PC-3 (cell line): ENCODE measurements around the gene TSHZ3. TPM values are rescaled to one million over a fixed set of nuclear protein-coding genes. Genes with fewer than 3 reads are reported as not detected.

Source experiments
- ATAC-seq: fragments of 200-7000 bp; cut with Tn5 transposase; 2 replicates; pipeline ENCODE4 v1.9.1; 2020; ENCODE audit warnings: mild to moderate bottlenecking, moderate library complexity
- BruUV-seq: library from RNA; stranded (reverse); fragments of 400-500 nt; replicated peaks from 2 replicates; lab custom pipeline; 2021; lab: Mats Ljungman, UMichigan
- CTCF ChIA-PET: fragments of 300-600 bp; sonication (Branson Sonifier 250); formaldehyde crosslinking; loops from one replicate; lab custom pipeline; 2022; ENCODE audit warnings: antibody characterized with exemption; lab: Charles Lee
- POLR2A ChIA-PET: fragments of 300-600 bp; sonication (Branson Sonifier 250); formaldehyde crosslinking; loops from one replicate; lab custom pipeline; 2022; ENCODE audit warnings: antibody characterized with exemption; ENCODE audit not compliant: unreplicated experiment; lab: Charles Lee
- DNase-seq: peaks from one replicate; pipeline ENCODE4 v3.0.0-alpha.2; 2015
- H2AFZ ChIP-seq: fragments of 300-600 bp; sonication (generic); 2 replicates; pipeline ENCODE4 v1.6.0; 2016; ENCODE audit warnings: antibody characterized with exemption, low read length
- H3F3A ChIP-seq: fragments of 300-600 bp; sonication (generic); one replicate; pipeline ENCODE4 v1.6.0; 2017; ENCODE audit warnings: antibody characterized with exemption, low read length, control low read depth, mild to moderate bottlenecking; ENCODE audit not compliant: unreplicated experiment
- H3K27ac ChIP-seq: fragments of 300-600 bp; sonication (generic); 2 replicates; pipeline ENCODE4 v1.5.1; 2016; ENCODE audit warnings: mild to moderate bottlenecking, low read length
- H3K27me3 ChIP-seq: fragments of 300-600 bp; sonication (generic); 2 replicates; pipeline ENCODE4 v1.6.1; 2016; ENCODE audit warnings: low read length, mixed read lengths
- H3K36me3 ChIP-seq: fragments of 300-600 bp; sonication (generic); 2 replicates; pipeline ENCODE4 v1.6.1; 2016; ENCODE audit warnings: low read depth, mixed run types, low read length, mixed read lengths
- H3K4me1 ChIP-seq: fragments of 300-600 bp; sonication (generic); 2 replicates; pipeline ENCODE4 v1.5.1; 2016; ENCODE audit warnings: low read length; ENCODE audit not compliant: insufficient read depth
- H3K4me2 ChIP-seq: fragments of 300-600 bp; sonication (generic); 2 replicates; pipeline ENCODE4 v1.6.0; 2016; ENCODE audit warnings: low read length
- H3K4me3 ChIP-seq: fragments of 300-600 bp; sonication (generic); 2 replicates; pipeline ENCODE4 v1.5.1; 2016; ENCODE audit warnings: mild to moderate bottlenecking, low read length, mixed read lengths
- H3K79me2 ChIP-seq: fragments of 300-600 bp; sonication (generic); 2 replicates; pipeline ENCODE4 v1.6.1; 2017; ENCODE audit warnings: low read length, mixed read lengths
- H3K9ac ChIP-seq: fragments of 300-600 bp; sonication (generic); 2 replicates; pipeline ENCODE4 v1.6.0; 2016; ENCODE audit warnings: mild to moderate bottlenecking, low read length
- H3K9me2 ChIP-seq: fragments of 300-600 bp; sonication (generic); replicated peaks from 2 replicates; pipeline ENCODE4 v1.6.1; 2016; ENCODE audit warnings: mixed run types, low read length, mixed read lengths
- H3K9me3 ChIP-seq: fragments of 300-600 bp; sonication (generic); 2 replicates; pipeline ENCODE4 v1.6.1; 2016; ENCODE audit warnings: low read length, mixed read lengths
- H4K20me1 ChIP-seq: fragments of 300-600 bp; sonication (generic); 2 replicates; pipeline ENCODE4 v1.6.1; 2016; ENCODE audit warnings: low read length, mixed read lengths
- EZH2 ChIP-seq: fragments of 300-600 bp; sonication (generic); IDR thresholded peaks from one replicate; pipeline ENCODE4 v1.6.1; 2017; ENCODE audit warnings: antibody characterized with exemption, mild to moderate bottlenecking, low read length; ENCODE audit not compliant: unreplicated experiment
- EZH2phosphoT487 ChIP-seq: fragments of 300-600 bp; sonication (generic); IDR thresholded peaks from 2 replicates; pipeline ENCODE4 v1.6.1; 2018; ENCODE audit warnings: mild to moderate bottlenecking, antibody characterized with exemption, low read length, borderline replicate concordance
- intact Hi-C: fragments of 100-400 bp; cut with micrococcal nuclease; formaldehyde crosslinking; loops from 2 replicates; pipeline ENCODE4 v1.9.0; 2023
- total RNA-seq: library from RNA; depleted of rRNA; stranded (reverse); fragments of >200 nt; gene quantifications from 2 replicates; pipeline ENCODE4 v1.2.3, GENCODE V29; 2014
- TF ChIP-seq, protein P1 (sequence below): fragments of 300-600 bp; sonication (generic); conservative IDR thresholded peaks from 2 replicates; pipeline ENCODE4 v1.5.1; 2017; ENCODE audit warnings: antibody characterized with exemption, low read depth, mild to moderate bottlenecking, low read length

The TSHZ3 gene
- total RNA-seq, 1 experiment from 2014 or later, result 0.18 TPM

DNA sequence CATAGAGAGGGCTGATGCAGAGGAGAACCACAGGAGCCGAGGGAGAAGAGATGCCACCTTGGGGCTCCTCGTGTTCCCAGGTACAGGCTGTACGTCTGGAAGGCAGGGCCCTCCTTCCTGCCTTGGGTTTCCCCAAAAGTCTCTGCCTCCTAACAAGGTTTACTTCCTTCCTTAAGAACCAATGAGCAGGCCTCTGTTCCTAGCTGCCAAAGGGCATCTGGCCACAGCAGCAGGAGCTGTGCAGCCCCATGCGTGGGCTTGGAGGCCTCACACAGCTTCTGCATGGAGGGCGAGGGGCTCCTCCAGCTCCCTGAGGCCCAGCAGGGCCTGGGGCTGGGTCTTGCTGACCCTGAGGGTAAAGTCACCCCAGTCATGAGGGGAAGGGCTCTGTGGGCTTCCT is 40.6 kb upstream of the TSHZ3 start:
- ATAC-seq (no peak), DNase-seq (no peak)
- Histone ChIP-seq H3K79me2 (no peaks in the 10 kb centered on the region), H3K9me2 (no peaks in the 10 kb centered on the region), H3K9ac (no peak overlapping the region), H3K4me2 (no peak overlapping the region), H2AFZ (no peak overlapping the region), H3K27ac (no peak overlapping the region), H3K9me3 (no peaks in the 10 kb centered on the region), H3K27me3 (no peaks in the 10 kb centered on the region), H4K20me1 (no peaks in the 10 kb centered on the region), H3K4me1 (no peaks in the 10 kb centered on the region), H3K36me3 (no peaks in the 10 kb centered on the region), H3F3A (no peaks in the 10 kb centered on the region), H3K4me3 (no peak overlapping the region)
- ChIA-PET POLR2A (no interaction called here), CTCF (no interaction called here)
- intact Hi-C loops, result no loop called here
- no peak for TF ChIP-seq EZH2phosphoT487
- no peak for TF ChIP-seq EZH2
- TF ChIP-seq, protein P1, sequence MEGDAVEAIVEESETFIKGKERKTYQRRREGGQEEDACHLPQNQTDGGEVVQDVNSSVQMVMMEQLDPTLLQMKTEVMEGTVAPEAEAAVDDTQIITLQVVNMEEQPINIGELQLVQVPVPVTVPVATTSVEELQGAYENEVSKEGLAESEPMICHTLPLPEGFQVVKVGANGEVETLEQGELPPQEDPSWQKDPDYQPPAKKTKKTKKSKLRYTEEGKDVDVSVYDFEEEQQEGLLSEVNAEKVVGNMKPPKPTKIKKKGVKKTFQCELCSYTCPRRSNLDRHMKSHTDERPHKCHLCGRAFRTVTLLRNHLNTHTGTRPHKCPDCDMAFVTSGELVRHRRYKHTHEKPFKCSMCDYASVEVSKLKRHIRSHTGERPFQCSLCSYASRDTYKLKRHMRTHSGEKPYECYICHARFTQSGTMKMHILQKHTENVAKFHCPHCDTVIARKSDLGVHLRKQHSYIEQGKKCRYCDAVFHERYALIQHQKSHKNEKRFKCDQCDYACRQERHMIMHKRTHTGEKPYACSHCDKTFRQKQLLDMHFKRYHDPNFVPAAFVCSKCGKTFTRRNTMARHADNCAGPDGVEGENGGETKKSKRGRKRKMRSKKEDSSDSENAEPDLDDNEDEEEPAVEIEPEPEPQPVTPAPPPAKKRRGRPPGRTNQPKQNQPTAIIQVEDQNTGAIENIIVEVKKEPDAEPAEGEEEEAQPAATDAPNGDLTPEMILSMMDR, result no peak
- BruUV-seq, result no TSS peak

DNA sequence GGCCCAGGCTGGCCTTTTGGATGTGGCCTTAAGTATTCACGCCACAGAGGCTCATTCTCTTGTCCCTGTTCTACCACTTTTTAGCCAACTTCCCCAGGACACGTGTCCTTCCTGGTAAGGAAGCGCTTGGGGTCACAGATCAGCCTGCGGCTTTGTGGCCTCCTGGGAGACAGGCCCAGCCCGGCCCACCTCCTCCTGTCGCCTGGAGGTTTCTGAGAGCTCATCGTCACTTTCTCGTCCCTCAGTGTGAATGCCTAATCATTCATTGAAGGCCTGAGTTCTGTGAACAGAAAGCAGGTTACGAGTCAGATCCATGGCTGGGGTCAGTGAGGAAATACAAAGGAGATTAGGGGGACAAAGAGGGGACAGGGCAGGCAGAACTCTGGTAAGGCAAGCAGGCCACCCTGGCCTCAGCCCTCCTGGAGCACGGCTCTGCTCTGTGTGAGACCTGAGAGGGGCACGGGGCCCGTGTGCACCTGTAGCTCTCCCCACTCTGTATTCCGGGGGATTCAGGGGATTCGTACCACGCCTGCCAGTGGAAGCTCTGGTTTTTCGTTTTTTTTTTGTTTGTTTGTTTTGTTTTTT is 38.6 kb upstream of the TSHZ3 start:
- H3F3A ChIP-seq, result no peaks in the 10 kb centered on the region
- H3K79me2 ChIP-seq, result no peaks in the 10 kb centered on the region
- H3K9me3 ChIP-seq, result no peaks in the 10 kb centered on the region
- CTCF ChIA-PET, result interaction anchor here (0.6 kb wide), 1 partner anchor 676 kb away, joined by 3 read pairs; no protein-coding TSS in a partner anchor
- no peak for TF ChIP-seq EZH2
- no peak for TF ChIP-seq EZH2phosphoT487
- TF ChIP-seq, protein P1, result no peak
- H3K9me2 ChIP-seq, result no peaks in the 10 kb centered on the region
- H3K4me1 ChIP-seq, result no peaks in the 10 kb centered on the region
- no peaks in the 10 kb centered on the region for H4K20me1 ChIP-seq
- no peak for ATAC-seq
- no peak for DNase-seq
- no peak overlapping the region for H3K9ac ChIP-seq
- H3K4me3 ChIP-seq, result no peak overlapping the region
- no peak overlapping the region for H2AFZ ChIP-seq
- H3K27me3 ChIP-seq, result no peaks in the 10 kb centered on the region
- POLR2A ChIA-PET, result no interaction called here
- H3K4me2 ChIP-seq, result no peak overlapping the region
- BruUV-seq, result no TSS peak
- no peak overlapping the region for H3K27ac ChIP-seq
- intact Hi-C loops, result no loop called here
- no peaks in the 10 kb centered on the region for H3K36me3 ChIP-seq

- no TSS peak for BruUV-seq
- H3K9ac ChIP-seq, result no peak overlapping the region
- no peaks in the 10 kb centered on the region for H3F3A ChIP-seq
- no peaks in the 10 kb centered on the region for H3K27me3 ChIP-seq
- H3K27ac ChIP-seq, result no peak overlapping the region
- intact Hi-C loops, result no loop called here
- no peak overlapping the region for H3K4me2 ChIP-seq
- no peak overlapping the region for H2AFZ ChIP-seq
- POLR2A ChIA-PET, result no interaction called here
- no peaks in the 10 kb centered on the region for H3K36me3 ChIP-seq
- H3K9me2 ChIP-seq, result no peaks in the 10 kb centered on the region
- no peak for ATAC-seq
- no peak for DNase-seq
- H4K20me1 ChIP-seq, result no peaks in the 10 kb centered on the region
- TF ChIP-seq, protein P1, result no peak
- CTCF ChIA-PET, result no interaction called here
- H3K4me1 ChIP-seq, result no peaks in the 10 kb centered on the region
- no peaks in the 10 kb centered on the region for H3K79me2 ChIP-seq
- H3K9me3 ChIP-seq, result no peaks in the 10 kb centered on the region
- H3K4me3 ChIP-seq, result no peak overlapping the region
These were observed 37.6 kb upstream of the TSHZ3 start for GRCh38 chr19:31386806-31387205.
